MM.1S (cell line): ENCODE data around the gene RAPGEFL1.

Source experiments
- CTCF ChIP-seq: fragments of 300-600 bp; sonication (generic); IDR thresholded peaks from 2 replicates; pipeline ENCODE4 v1.5.1; 2016; ENCODE audit warnings: antibody characterized with exemption, low read length, mixed read lengths
- EZH2 ChIP-seq: fragments of 300-600 bp; sonication (generic); optimal IDR thresholded peaks from 2 replicates; pipeline ENCODE3; 2017; ENCODE audit warnings: low read depth, mild to moderate bottlenecking, antibody characterized with exemption, low read length, mixed read lengths
- EZH2phosphoT487 ChIP-seq: fragments of 300-600 bp; sonication (generic); IDR thresholded peaks from 2 replicates; pipeline ENCODE4 v1.6.1; 2018; ENCODE audit warnings: antibody characterized with exemption, low read length

- TF ChIP-seq CTCF (no peak), EZH2 (no peak), EZH2phosphoT487 (no peak)
Measured at GRCh38 chr17:40170325-40170724, 6.9 kb upstream of the RAPGEFL1 start.
